ENCODE results near the gene AHNAK.

AHNAK gene

GRCh38 chr11:62416596-62416995 is 130.0 kb downstream of the AHNAK start:
- in situ Hi-C loops (cut with MboI; ENCODE audit: low sequenced_read_pairs), result loop anchor here (25.0 kb wide), 1 partner anchor 471 kb away; the partner anchor contains the start of gene SLC3A2

- in situ Hi-C loops (cut with MboI; ENCODE audit: low sequenced_read_pairs), result loop anchor here (25.0 kb wide), 1 partner anchor 474 kb away; the partner anchor contains the start of gene SLC3A2
Measured at GRCh38 chr11:62413060-62413696, 133.4 kb downstream of the AHNAK start.

GRCh38 chr11:62411524-62411923 is 135.1 kb downstream of the AHNAK start:
- in situ Hi-C loops (cut with MboI; ENCODE audit: low sequenced_read_pairs), result loop anchor here (25.0 kb wide), 1 partner anchor 476 kb away; the partner anchor contains the start of gene SLC3A2

- in situ Hi-C loops (cut with MboI; ENCODE audit: low sequenced_read_pairs), result loop anchor here (25.0 kb wide), 1 partner anchor 476 kb away; the partner anchor contains the start of gene SLC3A2
Measured at GRCh38 chr11:62410972-62411371, 135.6 kb downstream of the AHNAK start.

- in situ Hi-C loops (cut with MboI; ENCODE audit: low sequenced_read_pairs), result loop anchor here (25.0 kb wide), 1 partner anchor 477 kb away; the partner anchor contains the start of gene SLC3A2
Measured at GRCh38 chr11:62409831-62410230, 136.8 kb downstream of the AHNAK start.

- in situ Hi-C loops (cut with MboI; ENCODE audit: low sequenced_read_pairs), result loop anchor here (25.0 kb wide), 1 partner anchor 481 kb away; the partner anchor contains the start of gene SLC3A2
Measured at GRCh38 chr11:62406034-62406433, 140.6 kb downstream of the AHNAK start.

GRCh38 chr11:62404901-62405300 is 141.7 kb downstream of the AHNAK start:
- in situ Hi-C loops (cut with MboI; ENCODE audit: low sequenced_read_pairs), result loop anchor here (25.0 kb wide), 1 partner anchor 482 kb away; the partner anchor contains the start of gene SLC3A2

- in situ Hi-C loops (cut with MboI; ENCODE audit: low sequenced_read_pairs), result loop anchor here (25.0 kb wide), 1 partner anchor 483 kb away; the partner anchor contains the start of gene SLC3A2
Measured at GRCh38 chr11:62404435-62404834, 142.2 kb downstream of the AHNAK start.

GRCh38 chr11:62402960-62403730 is 143.5 kb downstream of the AHNAK start:
- in situ Hi-C loops (cut with MboI; ENCODE audit: low sequenced_read_pairs), result loop anchor here (25.0 kb wide), 1 partner anchor 484 kb away; the partner anchor contains the start of gene SLC3A2

GRCh38 chr11:62402226-62402959 is 144.2 kb downstream of the AHNAK start:
- in situ Hi-C loops (cut with MboI; ENCODE audit: low sequenced_read_pairs), result loop anchor here (25.0 kb wide), 1 partner anchor 485 kb away; the partner anchor contains the start of gene SLC3A2

GRCh38 chr11:62401811-62402210 is 144.8 kb downstream of the AHNAK start:
- in situ Hi-C loops (cut with MboI; ENCODE audit: low sequenced_read_pairs), result loop anchor here (25.0 kb wide), 1 partner anchor 485 kb away; the partner anchor contains the start of gene SLC3A2

- in situ Hi-C loops (cut with MboI; ENCODE audit: low sequenced_read_pairs), result loop anchor here (25.0 kb wide), 1 partner anchor 486 kb away; the partner anchor contains the start of gene SLC3A2
Measured at GRCh38 chr11:62401356-62401755, 145.2 kb downstream of the AHNAK start.

- in situ Hi-C loops (cut with MboI; ENCODE audit: low sequenced_read_pairs), result loop anchor here (25.0 kb wide), 1 partner anchor 487 kb away; the partner anchor contains the start of gene SLC3A2
Measured at GRCh38 chr11:62400760-62401159, 145.8 kb downstream of the AHNAK start.

GRCh38 chr11:62400281-62400680 is 146.3 kb downstream of the AHNAK start:
- in situ Hi-C loops (cut with MboI; ENCODE audit: low sequenced_read_pairs), result loop anchor here (25.0 kb wide), 1 partner anchor 487 kb away; the partner anchor contains the start of gene SLC3A2

- in situ Hi-C loops (cut with MboI; ENCODE audit: low sequenced_read_pairs), result loop anchor here (10.0 to 25.0 kb wide), 3 partner anchors 155 to 487 kb away; partner anchors contain the start of gene SLC3A2
Measured at GRCh38 chr11:62399878-62400266, 146.7 kb downstream of the AHNAK start.

- in situ Hi-C loops (cut with MboI; ENCODE audit: low sequenced_read_pairs), result loop anchor here (10.0 kb wide), 2 partner anchors 155 to 295 kb away; no protein-coding TSS in a partner anchor
Measured at GRCh38 chr11:62399172-62399877, 147.3 kb downstream of the AHNAK start.

GRCh38 chr11:62398011-62398994 is 148.3 kb downstream of the AHNAK start:
- in situ Hi-C loops (cut with MboI; ENCODE audit: low sequenced_read_pairs), result loop anchor here (10.0 kb wide), 2 partner anchors 156 to 296 kb away; no protein-coding TSS in a partner anchor

GRCh38 chr11:62395885-62396551 is 150.6 kb downstream of the AHNAK start:
- in situ Hi-C loops (cut with MboI; ENCODE audit: low sequenced_read_pairs), result loop anchor here (10.0 kb wide), 2 partner anchors 159 to 299 kb away; no protein-coding TSS in a partner anchor

All from HL-60/S4 (cell line).